Neural cell (in vitro differentiated cells): Measurements from ENCODE around the gene ARHGAP30.

ENCODE experiments used
- CTCF ChIP-seq: fragments of 450-650 bp; IDR thresholded peaks from 2 replicates; pipeline ENCODE4 v1.5.1; 2014; ENCODE audit warnings: antibody characterized with exemption, mild to moderate bottlenecking, moderate library complexity; ENCODE audit not compliant: poor library complexity, severe bottlenecking
- EP300 ChIP-seq: fragments of 450-650 bp; conservative IDR thresholded peaks from 2 replicates; pipeline ENCODE4 v1.6.1; 2014; ENCODE audit warnings: antibody characterized with exemption, mild to moderate bottlenecking, moderate library complexity; ENCODE audit not compliant: poor library complexity, severe bottlenecking
- EZH2 ChIP-seq: fragments of 200-600, 300-800 bp; shearing (Covaris generic), sonication (generic); IDR thresholded peaks from 2 replicates; pipeline ENCODE4 v1.6.1; 2014; ENCODE audit warnings: antibody characterized with exemption, low read length, borderline replicate concordance, mild to moderate bottlenecking; ENCODE audit not compliant: insufficient read depth, poor library complexity, severe bottlenecking
- MXI1 ChIP-seq: fragments of 450-650 bp; conservative IDR thresholded peaks from 2 replicates; pipeline ENCODE4 v1.6.1; 2014; ENCODE audit warnings: antibody characterized with exemption, mild to moderate bottlenecking; ENCODE audit not compliant: poor library complexity, severe bottlenecking
- POLR2AphosphoS5 ChIP-seq: IDR thresholded peaks from 2 replicates; pipeline ENCODE4 v1.6.1; 2012
- RAD21 ChIP-seq: fragments of 450-650 bp; conservative IDR thresholded peaks from 2 replicates; pipeline ENCODE4 v1.6.1; 2014; ENCODE audit warnings: antibody characterized with exemption, mild to moderate bottlenecking, moderate library complexity
- TAF1 ChIP-seq: IDR thresholded peaks from 2 replicates; pipeline ENCODE4 v1.6.1; 2012; ENCODE audit warnings: low read depth
- TF ChIP-seq, protein P1 (sequence below): IDR thresholded peaks from 2 replicates; pipeline ENCODE4 v1.6.1; 2012; ENCODE audit warnings: borderline replicate concordance

DNA sequence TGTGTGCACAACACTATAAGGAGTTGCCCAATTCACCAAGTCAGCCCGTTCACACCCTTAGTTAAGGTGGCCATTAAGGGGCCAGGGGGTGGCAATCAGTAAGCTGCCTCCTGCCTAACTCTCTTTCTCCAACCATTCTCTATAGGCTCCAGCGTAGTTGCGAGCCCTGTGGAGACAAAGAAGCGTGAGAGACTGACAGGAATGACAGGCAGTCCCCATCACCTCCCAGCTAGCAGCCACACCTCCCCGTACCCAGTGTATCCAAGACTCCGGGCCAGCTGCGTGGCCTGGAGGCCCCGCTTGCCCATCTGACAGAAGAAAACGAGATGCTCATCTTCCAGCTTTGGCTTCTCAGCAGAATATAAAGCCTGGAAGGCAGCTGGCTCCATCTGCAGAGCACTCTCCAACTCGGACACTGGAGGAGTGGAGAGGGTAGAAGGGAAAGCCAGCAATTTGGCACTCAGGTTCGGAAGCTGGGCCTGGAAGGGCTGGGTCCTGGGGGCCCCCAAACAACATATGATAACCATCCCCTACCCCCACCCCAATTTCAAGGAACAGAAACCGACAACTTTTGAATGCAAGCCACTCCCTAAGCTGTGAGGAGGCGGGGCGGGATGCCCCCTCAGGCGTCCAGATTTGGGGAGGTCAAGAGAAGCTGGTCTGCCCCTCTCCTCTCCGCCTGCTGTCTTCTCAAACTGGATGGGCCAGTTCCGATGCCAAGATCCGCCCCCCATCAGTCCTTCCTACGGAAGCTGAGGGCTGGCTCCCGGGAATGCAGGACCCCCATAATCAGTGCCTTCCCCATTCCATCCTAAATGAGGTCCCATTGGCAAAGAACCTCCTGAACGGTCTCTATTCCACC lies 31.8 kb downstream of the ARHGAP30 start:
- TF ChIP-seq, protein P1, sequence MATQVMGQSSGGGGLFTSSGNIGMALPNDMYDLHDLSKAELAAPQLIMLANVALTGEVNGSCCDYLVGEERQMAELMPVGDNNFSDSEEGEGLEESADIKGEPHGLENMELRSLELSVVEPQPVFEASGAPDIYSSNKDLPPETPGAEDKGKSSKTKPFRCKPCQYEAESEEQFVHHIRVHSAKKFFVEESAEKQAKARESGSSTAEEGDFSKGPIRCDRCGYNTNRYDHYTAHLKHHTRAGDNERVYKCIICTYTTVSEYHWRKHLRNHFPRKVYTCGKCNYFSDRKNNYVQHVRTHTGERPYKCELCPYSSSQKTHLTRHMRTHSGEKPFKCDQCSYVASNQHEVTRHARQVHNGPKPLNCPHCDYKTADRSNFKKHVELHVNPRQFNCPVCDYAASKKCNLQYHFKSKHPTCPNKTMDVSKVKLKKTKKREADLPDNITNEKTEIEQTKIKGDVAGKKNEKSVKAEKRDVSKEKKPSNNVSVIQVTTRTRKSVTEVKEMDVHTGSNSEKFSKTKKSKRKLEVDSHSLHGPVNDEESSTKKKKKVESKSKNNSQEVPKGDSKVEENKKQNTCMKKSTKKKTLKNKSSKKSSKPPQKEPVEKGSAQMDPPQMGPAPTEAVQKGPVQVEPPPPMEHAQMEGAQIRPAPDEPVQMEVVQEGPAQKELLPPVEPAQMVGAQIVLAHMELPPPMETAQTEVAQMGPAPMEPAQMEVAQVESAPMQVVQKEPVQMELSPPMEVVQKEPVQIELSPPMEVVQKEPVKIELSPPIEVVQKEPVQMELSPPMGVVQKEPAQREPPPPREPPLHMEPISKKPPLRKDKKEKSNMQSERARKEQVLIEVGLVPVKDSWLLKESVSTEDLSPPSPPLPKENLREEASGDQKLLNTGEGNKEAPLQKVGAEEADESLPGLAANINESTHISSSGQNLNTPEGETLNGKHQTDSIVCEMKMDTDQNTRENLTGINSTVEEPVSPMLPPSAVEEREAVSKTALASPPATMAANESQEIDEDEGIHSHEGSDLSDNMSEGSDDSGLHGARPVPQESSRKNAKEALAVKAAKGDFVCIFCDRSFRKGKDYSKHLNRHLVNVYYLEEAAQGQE: no peak
- no peak for TF ChIP-seq EZH2
- no peak for TF ChIP-seq RAD21
- no peak for TF ChIP-seq CTCF
- no peak for TF ChIP-seq POLR2AphosphoS5
- no peak for TF ChIP-seq TAF1
- TF ChIP-seq EP300: no peak
- no peak for TF ChIP-seq MXI1
